ENCODE measurements around the gene SLC7A6.

Gene SLC7A6

DNA sequence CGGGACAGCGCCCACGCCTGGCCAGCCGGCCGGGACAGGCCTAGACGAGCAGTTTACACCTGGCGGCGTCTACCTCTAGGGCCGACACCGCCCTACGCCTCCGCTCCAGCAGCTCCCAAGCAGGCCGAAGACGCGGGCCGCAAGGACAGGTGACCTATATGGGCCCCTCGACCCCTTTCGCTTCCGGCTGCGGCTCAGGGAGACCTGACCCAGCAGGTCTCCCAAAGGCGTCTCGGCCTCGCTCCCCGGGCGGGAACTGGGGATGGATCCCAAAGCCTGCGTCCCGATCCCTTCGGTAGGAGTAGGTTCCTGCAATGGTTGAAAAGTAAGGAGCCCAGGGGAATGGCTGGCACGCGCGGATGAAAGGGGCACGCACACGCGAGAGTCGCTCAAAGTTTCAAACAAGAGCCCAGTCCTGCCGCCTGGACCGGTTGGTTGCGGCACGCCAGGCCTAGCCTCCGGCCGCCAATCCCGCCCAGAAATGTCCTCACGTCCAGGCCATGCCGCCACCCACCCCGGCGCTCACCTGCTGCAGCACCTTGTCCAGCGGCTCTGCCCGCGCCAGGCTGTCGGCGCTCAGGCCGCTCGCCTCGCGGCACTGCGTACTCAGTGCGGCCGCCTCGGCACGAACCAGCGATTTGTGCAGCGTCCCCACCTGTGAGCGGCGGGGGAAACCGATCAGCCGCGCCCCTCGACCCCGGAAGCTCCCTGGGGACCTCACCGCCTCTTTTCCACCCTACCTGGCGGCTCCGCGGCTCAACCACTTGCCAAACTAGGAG is 29.0 kb upstream of the SLC7A6 start:
- DNase-seq = peak; percentile 40

DNA sequence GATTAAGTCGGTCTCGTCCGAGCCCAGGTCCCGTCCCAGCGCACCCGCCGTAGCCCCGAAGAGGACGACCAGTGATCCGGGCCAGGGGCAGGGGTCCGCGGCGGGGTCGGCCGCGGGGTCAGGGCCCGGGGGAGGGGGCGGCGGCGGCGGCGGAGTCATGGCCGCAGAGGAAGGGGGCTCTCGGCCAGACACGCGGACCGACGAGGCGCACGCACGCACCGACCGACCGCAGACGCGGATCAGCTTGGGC is 28.5 kb upstream of the SLC7A6 start, which contains the start of gene ESRP2:
ESRP2 (minus strand) TSS at position 241 of the 250 bp plus-strand sequence; CDS start at position 159, 82 bp downstream.
- DNase-seq = no peak

DNA sequence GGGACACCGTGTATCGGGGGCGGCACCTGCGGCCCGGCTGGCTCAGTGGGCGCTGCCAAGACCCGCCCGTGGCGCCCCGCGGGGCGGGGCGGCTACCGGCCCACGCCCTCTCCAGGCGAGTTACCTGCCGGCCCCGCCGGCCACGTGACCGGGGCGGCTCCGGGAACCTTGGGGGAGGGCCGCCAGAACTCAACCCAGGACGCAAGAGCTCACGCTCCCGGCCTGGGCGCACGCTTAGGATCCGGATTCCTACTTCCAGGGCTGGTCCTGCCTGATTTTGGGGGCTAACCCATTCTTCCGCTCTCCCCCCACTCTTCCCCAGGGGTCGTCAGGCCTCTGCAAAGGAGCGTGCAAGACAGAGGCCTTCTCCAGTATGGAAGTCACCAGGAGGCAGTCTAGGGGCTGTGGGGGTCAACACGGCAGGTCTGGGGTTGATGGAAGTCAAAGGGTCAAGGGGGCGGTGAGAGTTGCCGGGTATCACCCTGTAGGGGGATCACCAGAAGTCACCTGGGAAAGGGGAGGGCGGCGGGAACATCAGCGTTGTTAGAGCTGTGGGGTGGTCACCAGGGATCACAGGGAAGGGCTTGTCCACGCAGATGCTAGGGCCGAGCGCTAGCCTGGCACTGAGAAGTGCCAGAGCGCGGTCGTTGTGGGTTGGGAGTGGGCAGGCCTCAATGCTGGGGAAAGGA is 28.0 kb upstream of the SLC7A6 start:
- peak; percentile 80 for DNase-seq

DNA sequence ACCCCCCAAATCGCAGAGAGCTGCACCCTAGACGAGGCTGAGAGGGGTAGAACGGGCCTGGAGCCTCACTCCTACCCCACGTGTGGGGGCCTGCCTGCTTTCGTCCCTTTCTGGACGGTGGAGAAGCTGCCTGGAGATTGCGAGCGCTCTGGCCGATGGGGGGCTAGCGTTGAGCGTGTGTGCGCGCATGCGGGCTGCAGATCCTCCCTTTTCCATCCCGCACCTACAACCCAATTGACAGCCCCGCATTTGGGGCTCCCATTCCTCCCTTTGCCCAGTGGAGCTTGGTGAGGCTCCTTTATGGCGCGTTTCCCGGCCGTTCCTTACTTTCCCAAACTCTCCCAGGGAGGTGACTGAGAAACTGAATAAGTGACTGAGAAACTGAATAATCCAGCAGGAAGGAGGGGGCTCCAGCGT is 27.5 kb upstream of the SLC7A6 start:
- no peak for DNase-seq

DNA sequence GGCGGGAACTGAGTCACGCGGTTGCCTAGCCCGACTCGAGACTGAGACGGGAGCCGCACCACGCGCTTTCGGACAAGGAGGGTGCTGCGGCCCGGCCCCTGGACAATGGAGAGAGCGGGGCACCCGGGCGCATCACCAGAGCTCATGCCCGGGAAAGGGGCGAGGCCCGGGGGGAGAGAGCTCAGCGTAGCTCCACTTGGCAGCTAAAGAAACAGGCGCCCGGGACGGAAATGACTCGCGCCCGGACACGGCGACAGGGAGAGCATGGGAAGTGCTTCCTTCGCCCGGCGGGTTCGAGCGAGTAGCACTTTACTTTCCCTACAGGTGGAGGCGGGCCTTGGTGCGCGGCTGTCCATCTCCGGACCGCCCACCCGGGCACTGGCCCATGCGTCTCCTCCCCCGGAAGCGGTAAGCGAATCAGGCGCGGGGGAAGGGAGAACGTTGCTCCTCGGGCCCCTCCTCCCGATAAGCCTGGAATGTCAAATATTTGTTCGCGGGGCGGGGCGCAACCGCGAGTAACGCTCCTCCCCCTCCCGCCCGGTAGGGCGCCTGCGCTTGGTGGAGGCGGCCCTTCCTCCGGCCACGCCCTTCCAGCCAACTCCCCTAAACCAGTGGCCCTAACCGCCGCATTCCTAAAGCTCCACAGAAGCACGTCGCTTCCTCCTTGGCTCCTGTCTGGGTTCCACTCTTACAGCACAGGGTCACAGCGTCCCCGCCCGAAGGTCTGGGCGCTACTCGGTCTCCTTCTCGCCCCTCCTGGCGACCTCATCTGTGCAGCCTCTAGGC is 26.9 kb upstream of the SLC7A6 start:
- DNase-seq = peak; percentile 90

DNA sequence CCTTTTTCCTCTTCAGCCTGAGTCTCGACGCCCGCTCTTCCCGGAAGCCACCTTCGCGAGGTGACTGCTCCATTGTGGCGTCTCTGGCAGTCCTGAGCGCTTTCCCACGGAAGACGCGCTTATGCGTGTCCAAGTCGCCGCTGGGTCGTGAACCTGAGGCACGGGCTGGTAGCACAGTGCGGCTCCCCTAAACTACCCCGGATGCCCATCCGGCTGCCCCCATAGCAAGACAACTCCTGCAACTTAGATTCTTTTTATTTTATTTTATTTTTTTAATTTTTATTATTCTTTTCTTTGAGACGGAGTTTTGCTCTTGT is 26.3 kb upstream of the SLC7A6 start:
- DNase-seq = no peak

DNA sequence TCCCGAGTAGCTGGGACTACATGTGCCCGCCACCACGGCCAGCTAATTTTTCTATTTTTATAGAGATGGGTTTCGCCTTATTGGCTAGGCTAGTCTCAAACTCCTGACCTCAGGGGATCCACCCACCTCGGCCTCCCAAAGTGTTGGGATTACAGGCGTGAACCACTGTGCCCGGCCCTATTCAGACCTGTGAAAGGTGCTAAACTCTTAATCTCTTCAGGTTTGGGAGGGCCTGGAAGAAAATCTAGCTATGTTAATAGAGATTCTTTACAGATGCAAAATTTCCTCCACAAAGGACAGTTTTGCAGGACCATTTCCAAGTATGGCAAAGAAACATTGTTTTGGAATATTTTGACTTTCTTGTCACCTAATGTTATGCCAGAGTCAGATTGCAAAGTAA is 22.2 kb upstream of the SLC7A6 start:
- no peak for DNase-seq

DNA sequence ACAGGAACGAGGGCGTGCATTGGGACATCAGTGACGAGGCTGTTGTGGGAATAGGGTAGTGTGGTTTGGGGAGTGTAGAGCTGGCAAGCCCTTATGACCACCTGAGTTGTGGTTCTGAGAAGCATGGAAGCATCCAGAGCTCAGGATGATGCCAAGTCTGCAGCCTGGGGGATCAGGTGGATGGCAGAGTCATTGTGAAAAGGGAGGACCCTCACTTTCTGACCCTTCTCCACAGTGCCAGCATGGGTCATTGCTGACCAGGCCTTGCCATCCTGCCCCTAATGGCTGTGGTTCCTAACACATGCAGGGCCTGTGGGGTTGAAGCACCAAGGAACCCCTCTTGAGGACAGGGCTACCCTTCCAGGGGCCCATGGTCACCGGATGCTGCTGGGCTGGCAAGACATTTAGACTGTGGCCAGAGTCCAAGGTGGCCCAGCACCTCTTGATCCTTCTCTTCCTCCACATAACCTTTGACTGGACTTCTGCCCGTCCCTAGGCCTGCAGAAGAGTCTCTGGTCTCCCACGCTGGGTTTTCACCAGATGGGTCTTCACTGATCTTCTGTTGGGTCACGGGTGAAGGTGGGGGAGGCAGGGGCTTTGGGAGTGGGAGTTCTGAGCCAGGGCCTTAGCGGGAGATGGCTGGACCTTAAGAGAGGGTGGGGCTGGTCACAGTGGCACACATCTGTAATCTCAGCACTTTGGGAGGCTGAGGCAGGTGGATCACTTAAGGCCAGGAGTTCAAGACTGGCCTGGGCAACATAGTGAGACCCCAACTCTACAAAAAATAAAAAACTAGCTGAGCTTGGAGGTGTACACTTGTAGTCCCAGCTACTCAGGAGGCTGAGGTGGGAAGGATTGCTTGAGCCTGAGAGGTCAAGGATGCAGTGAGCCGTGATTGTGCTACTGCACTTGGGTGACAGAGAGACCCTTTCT is 21.1 kb upstream of the SLC7A6 start:
- no peak for DNase-seq

DNA sequence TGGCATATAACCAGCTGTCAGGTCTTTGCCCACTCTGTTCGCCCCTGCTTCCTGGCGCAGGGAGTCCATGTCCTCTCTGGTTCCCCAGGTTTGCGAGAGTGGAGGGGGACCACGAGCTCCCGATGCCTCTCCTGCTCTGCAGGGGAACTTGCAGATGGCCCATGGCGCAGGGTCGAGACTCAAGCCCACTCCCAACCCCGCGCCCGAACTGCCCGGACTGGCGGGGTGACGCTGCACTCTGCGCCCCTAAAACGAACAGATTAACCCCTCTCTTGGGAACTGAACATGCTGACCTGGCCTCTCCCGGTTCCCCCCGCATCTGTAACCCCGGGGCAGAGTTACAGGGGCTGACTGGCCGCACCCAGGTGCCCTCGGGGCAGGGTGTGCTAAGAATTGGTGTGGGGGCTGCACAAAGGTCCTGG is 19.8 kb upstream of the SLC7A6 start:
- no peak for DNase-seq

DNA sequence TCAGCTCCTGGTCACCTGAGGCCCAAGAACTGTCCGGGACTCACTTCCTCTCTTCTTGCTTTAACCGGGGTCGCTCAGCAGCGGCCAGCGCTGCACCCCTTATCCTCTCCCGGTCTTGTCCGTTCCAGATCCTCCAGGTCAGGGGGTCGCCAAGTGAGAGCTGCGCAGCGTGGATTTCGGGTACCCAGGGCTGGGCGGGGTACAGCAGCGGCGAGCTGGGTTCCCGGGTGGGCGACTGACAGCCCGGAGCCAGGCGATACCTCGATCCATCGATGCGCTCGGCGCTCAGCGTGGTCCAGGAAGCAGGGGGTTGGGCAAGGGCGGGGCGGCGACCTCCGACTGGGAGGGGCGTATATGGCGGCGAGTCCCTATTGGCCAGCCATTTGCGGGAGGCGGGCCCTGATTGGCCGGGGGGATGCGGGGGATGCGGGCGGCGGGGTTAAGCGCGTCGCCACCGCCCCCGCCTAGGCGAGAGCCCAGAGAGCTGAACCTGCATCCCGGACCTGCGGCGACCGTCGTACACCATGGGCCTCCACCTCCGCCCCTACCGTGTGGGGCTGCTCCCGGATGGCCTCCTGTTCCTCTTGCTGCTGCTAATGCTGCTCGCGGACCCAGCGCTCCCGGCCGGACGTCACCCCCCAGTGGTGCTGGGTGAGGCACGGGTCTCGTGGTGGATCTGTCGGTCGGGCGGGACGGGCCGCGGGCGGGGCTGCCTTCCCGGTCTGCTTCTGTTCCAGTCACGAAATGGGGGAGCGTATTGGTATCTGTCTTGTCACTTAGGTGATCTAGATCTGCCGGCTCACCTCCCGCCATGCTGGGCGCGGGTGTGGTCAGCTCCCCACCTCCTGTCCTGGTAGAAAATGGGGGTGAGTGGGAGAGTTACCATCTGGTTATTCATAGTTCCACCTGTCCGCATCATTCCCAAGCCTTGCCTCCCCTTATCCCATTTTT is 19.1 kb upstream of the SLC7A6 start, which contains the start of gene PLA2G15:
PLA2G15 (plus strand) TSS at position 471 of the 951 bp plus-strand sequence; CDS start at position 525, 54 bp downstream.
- peak; percentile 57 for DNase-seq

DNA sequence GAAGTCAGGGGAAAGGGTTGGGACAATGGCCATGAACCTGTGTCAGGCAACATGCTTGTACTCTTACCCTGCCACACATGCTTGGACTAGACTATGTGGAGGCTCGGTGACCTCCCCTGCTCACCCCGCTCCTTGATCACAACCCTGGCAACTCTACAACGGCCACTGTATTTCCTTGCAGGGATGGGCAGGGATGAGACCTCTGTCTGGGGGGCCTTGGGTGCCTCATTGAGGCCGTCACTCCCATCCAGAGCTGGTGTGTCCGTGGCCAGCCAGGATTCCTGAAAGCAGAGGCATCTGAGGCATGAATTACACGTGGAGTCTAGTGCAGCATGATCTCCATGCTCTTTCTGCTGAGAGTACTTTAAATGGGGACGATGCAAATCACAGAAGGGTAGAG is 18.2 kb upstream of the SLC7A6 start:
- DNase-seq = no peak

DNA sequence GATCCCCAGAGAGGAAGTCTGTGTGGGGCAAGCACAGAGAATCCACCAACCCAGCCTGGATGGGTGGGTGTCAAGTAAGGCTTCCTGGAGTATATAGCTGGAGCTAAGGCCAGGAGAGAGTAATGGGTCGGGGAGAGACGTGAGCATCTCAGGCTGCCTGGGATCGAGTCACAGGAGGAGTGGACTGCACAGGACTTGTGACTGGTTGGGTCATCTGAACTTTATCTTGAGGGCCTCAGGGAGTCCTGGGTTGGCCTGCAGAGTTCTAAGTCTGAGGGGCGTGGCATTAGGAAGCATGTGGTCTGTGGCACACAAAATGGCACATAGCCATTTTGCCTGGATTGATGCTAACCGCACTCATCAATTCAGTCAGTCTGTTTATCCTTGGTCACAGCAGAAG is 17.7 kb upstream of the SLC7A6 start:
- no peak for DNase-seq

DNA sequence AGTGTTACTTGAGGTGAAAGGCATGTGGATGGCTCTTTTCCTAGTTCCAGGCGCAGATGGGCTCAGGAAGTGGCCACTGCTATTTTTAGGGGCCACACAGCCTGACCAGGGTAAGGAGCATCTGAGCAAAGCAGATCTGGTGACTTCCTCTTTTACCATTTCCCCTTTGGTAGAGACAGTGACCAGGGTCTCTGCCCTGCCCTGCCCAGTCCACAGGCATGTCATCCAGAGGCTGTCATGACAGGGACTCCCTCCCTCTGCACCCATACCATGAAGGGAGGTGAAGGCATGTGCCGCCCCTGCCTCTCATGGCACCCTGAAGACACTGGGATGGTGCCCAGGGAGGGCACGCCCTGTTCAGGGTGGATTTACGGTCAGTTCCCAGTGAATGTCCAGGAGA is 16.9 kb upstream of the SLC7A6 start:
- DNase-seq = no peak

DNA sequence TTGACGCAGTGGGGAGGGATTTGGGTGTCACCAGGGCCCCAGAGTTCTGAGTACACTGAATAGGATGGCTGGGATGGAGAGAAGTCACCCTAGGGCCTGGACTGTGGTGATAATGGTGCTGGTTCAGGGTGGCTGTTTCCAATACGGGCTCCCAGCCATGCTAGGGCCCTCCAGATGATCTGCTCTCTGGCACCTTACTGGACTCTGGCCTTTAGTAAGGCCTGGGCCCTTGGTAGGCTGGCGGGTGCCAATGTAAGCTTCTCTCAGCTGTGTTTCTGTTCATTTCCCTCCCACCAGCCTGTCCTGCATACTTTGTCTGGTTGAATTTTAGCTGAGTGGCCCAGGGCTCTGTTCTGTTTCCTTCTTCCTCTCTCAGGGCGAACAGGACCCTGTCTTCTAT is 16.4 kb upstream of the SLC7A6 start:
- no peak for DNase-seq

DNA sequence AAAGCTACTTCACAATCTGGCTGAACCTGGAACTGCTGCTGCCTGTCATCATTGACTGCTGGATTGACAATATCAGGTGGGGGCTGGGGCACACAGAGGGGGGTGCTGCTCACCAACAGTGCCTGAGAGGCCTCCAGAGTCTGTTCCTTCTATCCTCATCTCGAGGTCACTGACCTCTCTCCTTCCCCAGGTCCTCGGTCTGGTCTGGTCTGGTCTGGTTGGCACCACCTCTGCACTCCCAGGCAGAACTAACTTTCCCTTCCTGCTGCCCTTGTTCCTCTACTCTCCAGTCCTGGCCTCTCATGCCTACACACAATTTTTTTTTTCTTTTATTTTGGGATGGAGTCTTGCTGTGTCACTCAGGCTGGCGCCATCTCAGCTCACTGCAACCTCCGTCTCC is 15.0 kb upstream of the SLC7A6 start:
- DNase-seq = no peak

DNA sequence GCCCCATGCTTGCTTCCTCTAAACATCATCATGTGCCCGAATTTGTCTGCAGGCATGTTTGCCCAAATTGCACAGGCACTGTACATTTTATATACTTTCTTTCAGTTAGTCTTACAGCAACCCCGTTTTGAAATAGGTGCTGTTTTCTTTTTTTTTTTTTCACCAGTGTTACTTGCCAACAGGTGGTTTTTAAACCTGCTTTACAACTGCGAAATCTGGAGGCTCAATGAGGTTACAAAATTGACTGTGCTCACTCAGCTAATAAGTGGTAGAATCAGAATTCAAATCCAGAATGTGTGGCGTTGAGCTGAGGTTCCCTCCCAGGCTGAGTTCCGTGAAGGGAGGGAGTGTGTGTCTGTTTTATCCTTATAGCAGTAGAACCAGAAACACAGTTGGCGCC is 13.4 kb upstream of the SLC7A6 start:
- no peak for DNase-seq

DNA sequence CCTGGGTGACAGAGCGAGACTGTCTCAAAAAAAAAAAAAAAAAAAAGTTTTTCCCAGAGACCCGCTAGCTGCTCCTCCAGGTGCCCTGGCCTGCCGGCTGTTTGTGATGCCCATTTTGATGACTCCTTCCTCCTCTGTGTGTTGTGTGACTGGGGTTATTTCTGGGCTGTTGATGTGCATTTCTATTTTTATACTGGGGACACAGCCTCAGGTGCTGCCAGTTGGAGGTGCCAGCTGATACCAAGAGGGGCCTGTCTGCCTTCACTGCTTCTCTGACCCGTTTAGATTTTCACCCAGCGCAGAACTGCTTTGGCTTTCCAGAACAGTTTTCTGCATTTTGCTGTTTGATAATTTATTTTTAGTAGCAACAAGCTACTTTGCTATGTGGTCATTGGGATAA is 12.5 kb upstream of the SLC7A6 start:
- DNase-seq = no peak

DNA sequence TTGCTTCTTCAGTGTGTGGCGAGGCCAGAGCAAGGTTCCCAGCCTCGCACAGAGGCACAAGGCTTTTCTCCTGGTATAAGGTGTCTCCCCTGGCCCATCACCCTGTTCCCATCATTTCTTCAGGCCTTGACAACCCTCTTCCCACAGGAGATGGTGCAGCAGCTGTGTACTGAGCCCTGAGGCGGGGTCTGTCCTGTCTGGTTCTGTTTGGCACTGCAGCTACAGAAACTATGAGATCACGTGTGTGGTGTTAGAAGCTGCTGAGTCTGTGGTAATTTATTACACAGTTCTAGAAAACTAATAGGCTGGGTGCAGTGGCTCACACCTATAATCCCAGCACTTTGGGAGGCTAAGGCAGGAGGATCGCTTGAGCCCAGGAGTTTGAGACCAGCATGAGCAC is 11.9 kb upstream of the SLC7A6 start:
- no peak for DNase-seq

DNA sequence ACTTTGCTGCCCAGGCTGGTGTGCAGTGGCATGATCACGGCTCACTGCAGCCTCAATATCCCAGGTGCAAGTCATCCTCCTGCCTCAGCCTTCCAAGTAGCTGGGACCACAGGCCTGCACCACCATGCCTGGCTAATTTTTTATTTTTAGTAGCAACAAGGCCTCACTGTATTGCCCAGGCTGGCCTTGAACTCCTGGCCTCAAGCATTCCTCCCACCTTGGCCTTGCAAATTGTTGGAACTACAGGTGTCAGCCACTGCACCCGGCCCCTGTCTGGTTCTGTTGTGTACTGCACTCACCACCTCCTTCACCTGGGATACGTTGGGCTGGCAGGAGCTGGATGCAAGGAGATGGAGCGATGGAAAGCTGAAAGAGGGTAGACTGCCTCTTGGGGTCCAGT is 10.6 kb upstream of the SLC7A6 start:
- DNase-seq = no peak

DNA sequence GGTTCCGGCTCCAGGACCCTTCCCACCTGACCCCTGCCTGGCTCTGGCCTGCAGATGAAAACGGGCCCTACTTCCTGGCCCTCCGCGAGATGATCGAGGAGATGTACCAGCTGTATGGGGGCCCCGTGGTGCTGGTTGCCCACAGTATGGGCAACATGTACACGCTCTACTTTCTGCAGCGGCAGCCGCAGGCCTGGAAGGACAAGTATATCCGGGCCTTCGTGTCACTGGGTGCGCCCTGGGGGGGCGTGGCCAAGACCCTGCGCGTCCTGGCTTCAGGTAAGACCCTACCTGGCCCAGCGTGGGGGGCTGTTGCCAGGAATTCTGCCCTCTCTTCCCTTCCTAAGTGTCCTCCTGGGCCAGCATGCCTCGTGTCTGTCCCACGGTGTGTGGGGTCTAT is 8.6 kb upstream of the SLC7A6 start:
- DNase-seq = no peak

DNA sequence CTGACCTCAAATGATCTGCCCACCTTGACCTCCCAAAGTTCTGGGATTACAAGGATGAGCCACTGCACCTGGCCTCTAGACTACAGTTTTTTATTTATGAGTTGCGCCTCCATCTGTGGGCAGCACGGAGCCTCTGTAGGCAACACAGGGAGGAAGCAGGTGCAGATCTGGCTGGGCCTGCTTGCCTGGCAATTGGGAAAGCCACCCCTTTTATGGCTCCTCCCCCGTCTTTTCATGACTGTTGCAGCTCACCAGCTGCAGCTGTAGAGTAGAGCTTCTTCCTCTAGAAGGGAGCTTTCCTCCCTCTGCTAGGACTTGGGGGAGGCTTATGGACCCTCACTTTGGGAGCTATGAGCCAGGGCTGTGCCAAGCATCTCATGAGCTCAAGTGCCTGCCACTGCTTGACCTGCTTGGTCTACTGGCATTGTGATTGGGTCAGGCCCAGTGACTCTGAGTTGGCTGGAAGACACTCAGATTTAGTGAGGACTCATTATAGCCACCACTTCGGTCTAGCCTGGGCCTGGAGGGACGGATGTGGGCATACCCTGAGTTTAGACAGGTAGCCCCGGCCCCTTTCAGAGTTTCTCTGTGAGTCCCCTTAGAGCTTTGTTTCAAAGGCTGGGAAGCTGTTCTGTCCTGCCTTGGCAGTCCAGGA is 6.9 kb upstream of the SLC7A6 start:
- DNase-seq = peak; percentile 54
